Stimulated activated CD8-positive, alpha-beta memory T cell treated with anti-CD3 and anti-CD28 coated beads, Interleukin-7, amount 100 ng/mL, for 48 hours (primary cell): ENCODE measurements around the gene MEDAG.

Experiments
- DNase-seq, 2 donors: peaks; one replicate each; pipeline ENCODE4 v3.0.0-alpha.2; 2020; ENCODE audit warnings: low read depth in 1 of 2; ENCODE audit errors: extremely low read depth in 1 of 2

Gene MEDAG

GRCh38 chr13:30872685-30873461, 33.2 kb upstream of the MEDAG start:
- DNase-seq: no peak

GRCh38 chr13:30873499-30873898, 32.6 kb upstream of the MEDAG start:
- no peak for DNase-seq

GRCh38 chr13:30874111-30874510, 32.0 kb upstream of the MEDAG start:
- DNase-seq: no peak

- DNase-seq: no peak
These were observed 31.5 kb upstream of the MEDAG start for GRCh38 chr13:30874561-30874960.

GRCh38 chr13:30877335-30877734, 28.7 kb upstream of the MEDAG start:
- DNase-seq: no peak

- DNase-seq: no peak
These were observed 25.8 kb upstream of the MEDAG start for GRCh38 chr13:30880151-30880855.

GRCh38 chr13:30880856-30881155, 25.3 kb upstream of the MEDAG start:
- no peak for DNase-seq

GRCh38 chr13:30881191-30881651, 24.9 kb upstream of the MEDAG start:
- no peak for DNase-seq

- no peak for DNase-seq
These were observed 23.8 kb upstream of the MEDAG start for GRCh38 chr13:30882026-30882850.

- DNase-seq: no peak
These were observed 22.9 kb upstream of the MEDAG start for GRCh38 chr13:30882996-30883766.

GRCh38 chr13:30884543-30884942, 21.5 kb upstream of the MEDAG start:
- DNase-seq: no peak

GRCh38 chr13:30889196-30889690, 16.8 kb upstream of the MEDAG start:
- DNase-seq: no peak

GRCh38 chr13:30892966-30893365, 13.1 kb upstream of the MEDAG start:
- no peak for DNase-seq

GRCh38 chr13:30895773-30896172, 10.3 kb upstream of the MEDAG start:
- DNase-seq: no peak

- DNase-seq: no peak
These were observed 8.0 kb upstream of the MEDAG start for GRCh38 chr13:30898070-30898469.

GRCh38 chr13:30898678-30899241, 7.3 kb upstream of the MEDAG start:
- DNase-seq: peak in 1 of 2 donors; percentile 17

GRCh38 chr13:30900436-30900835, 5.6 kb upstream of the MEDAG start:
- no peak for DNase-seq

GRCh38 chr13:30900952-30901749, 4.9 kb upstream of the MEDAG start:
- DNase-seq: no peak

GRCh38 chr13:30904043-30904442, 2.0 kb upstream of the MEDAG start:
- no peak for DNase-seq
